Panc1 (cell line): ENCODE results near the gene FOXA3. TPM values are rescaled to one million over a fixed set of nuclear protein-coding genes. Genes with fewer than 3 reads are reported as not detected.

ENCODE experiments used
- ATAC-seq: fragments of 200-7000 bp; cut with Tn5 transposase; 2 replicates; pipeline ENCODE4 v1.9.1; 2020; ENCODE audit warnings: mild to moderate bottlenecking, moderate library complexity
- BruUV-seq: library from RNA; stranded (reverse); fragments of 400-500 nt; replicated peaks from 2 replicates; lab custom pipeline; 2021; lab: Mats Ljungman, UMichigan
- CTCF ChIA-PET: fragments of 300-600 bp; sonication (Branson Sonifier 250); formaldehyde crosslinking; loops from one replicate; lab custom pipeline; 2022; ENCODE audit warnings: antibody characterized with exemption; lab: Charles Lee
- POLR2A ChIA-PET: fragments of 300-600 bp; sonication (Branson Sonifier 250); formaldehyde crosslinking; loops from one replicate; lab custom pipeline; 2022; ENCODE audit warnings: antibody characterized with exemption; lab: Charles Lee
- DNase-seq: peaks from one replicate; pipeline ENCODE4 v3.0.0-alpha.2; 2010; ENCODE audit warnings: low read depth, low spot score
- H3K27ac ChIP-seq: 2 replicates; pipeline ENCODE4 v1.5.1; 2011; ENCODE audit warnings: mild to moderate bottlenecking, low read length, inconsistent platforms
- H3K27me3 ChIP-seq: fragments of 200-500 bp; sonication (Bioruptor generic); 2 replicates; pipeline ENCODE4 v1.6.0; 2014; ENCODE audit warnings: low read length, inconsistent platforms; ENCODE audit not compliant: control insufficient read depth, insufficient read depth
- H3K36me3 ChIP-seq: fragments of 200-500 bp; sonication (Bioruptor generic); 2 replicates; pipeline ENCODE4 v1.5.1; 2014; ENCODE audit warnings: inconsistent platforms, mild to moderate bottlenecking, low read length, moderate library complexity; ENCODE audit not compliant: control insufficient read depth, insufficient read depth
- H3K4me1 ChIP-seq: 2 replicates; pipeline ENCODE4 v1.5.1; 2011; ENCODE audit warnings: inconsistent platforms, mild to moderate bottlenecking, low read length, moderate library complexity; ENCODE audit not compliant: control insufficient read depth, insufficient read depth
- H3K4me3 ChIP-seq, 2 experiments: 2 replicates each; pipeline ENCODE4 v1.5.1; 2011 to 2012; ENCODE audit warnings: low read depth in 2 of 2, low read length in 2 of 2, mild to moderate bottlenecking in 2 of 2, inconsistent platforms in 1 of 2, moderate library complexity in 1 of 2
- H3K9me3 ChIP-seq: fragments of 200-500 bp; sonication (Bioruptor generic); 2 replicates; pipeline ENCODE4 v1.5.1; 2014; ENCODE audit warnings: low read depth, mild to moderate bottlenecking, inconsistent platforms, low read length, moderate library complexity; ENCODE audit not compliant: control insufficient read depth, insufficient read depth
- CTCF ChIP-seq: fragments of 450-650 bp; IDR thresholded peaks from 2 replicates; pipeline ENCODE4 v1.5.1; 2017; ENCODE audit warnings: mild to moderate bottlenecking
- POLR2AphosphoS5 ChIP-seq: IDR thresholded peaks from 2 replicates; pipeline ENCODE4 v1.6.1; 2012; ENCODE audit warnings: mild to moderate bottlenecking, low read depth, low read length, moderate library complexity
- REST ChIP-seq, 2 experiments: IDR thresholded peaks; 2 replicates each; pipeline ENCODE4 v1.6.1; 2011 to 2012; ENCODE audit warnings: low read depth in 2 of 2, control low read depth in 1 of 2, low read length in 1 of 2, mild to moderate bottlenecking in 1 of 2, moderate library complexity in 1 of 2; ENCODE audit not compliant: insufficient read depth in 1 of 2
- SIN3A ChIP-seq: IDR thresholded peaks from 2 replicates; pipeline ENCODE4 v1.6.1; 2012; ENCODE audit warnings: low read depth, mild to moderate bottlenecking, low read length, moderate library complexity, borderline replicate concordance; ENCODE audit not compliant: insufficient read depth
- TCF7L2 ChIP-seq: IDR thresholded peaks from 2 replicates; pipeline ENCODE4 v1.6.1; 2011; ENCODE audit warnings: mild to moderate bottlenecking, low read depth, low read length, inconsistent platforms
- in situ Hi-C: cut with HindIII; loops from 2 replicates; pipeline ENCODE4 v1.10.0; 2016; ENCODE audit warnings: low sequenced_read_pairs, low pct_unique_long_range_greater_than_20kb
- intact Hi-C: fragments of 100-400 bp; cut with micrococcal nuclease; formaldehyde crosslinking; loops from one replicate; pipeline ENCODE4 v1.10.0; 2022; ENCODE audit not compliant: unreplicated experiment
- total RNA-seq: library from RNA; stranded (reverse); gene quantifications from one replicate; pipeline ENCODE4 v1.2.1, GENCODE V29; 2021; ENCODE audit not compliant: unreplicated experiment

Gene FOXA3
- total RNA-seq, 1 experiment from 2014 or later = 0.26 TPM

- TSS peak; percentile 71 for BruUV-seq
- ChIA-PET POLR2A (no interaction called here), CTCF (interaction anchor here (0.7 kb wide), 1 partner anchor 44 kb away, joined by 3 read pairs; no protein-coding TSS in a partner anchor)
- no peak for TF ChIP-seq CTCF
- TF ChIP-seq REST (IDR thresholded peaks at IDR 0.05; ENCODE audit: insufficient read depth in 1 of 2, low read depth in 2 of 2, low read length in 1 of 2) = no peak
- TF ChIP-seq SIN3A = no peak
- no peak for TF ChIP-seq TCF7L2
- TF ChIP-seq POLR2AphosphoS5 = no peak
- no peak overlapping the region for H3K27ac ChIP-seq
- ATAC-seq = no peak
- H3K4me3 ChIP-seq = no peak overlapping the region
- H3K4me1 ChIP-seq = peaks cover 4% of the 10 kb centered on the region; the same call in 1 of the 2 replicates
- no peaks in the 10 kb centered on the region; the same call in 1 of the 2 replicates for H3K27me3 ChIP-seq
- no peaks in the 10 kb centered on the region for H3K9me3 ChIP-seq
- in situ Hi-C loops (no loop called here), intact Hi-C loops (no loop called here)
- no peaks in the 10 kb centered on the region; the same call in 1 of the 2 replicates for H3K36me3 ChIP-seq
- DNase-seq = no peak
Observed at GRCh38 chr19:45860359-45861259, 3.5 kb upstream of the FOXA3 start.

- intact Hi-C loops (no loop called here), in situ Hi-C loops (no loop called here)
- Histone ChIP-seq H3K4me1 (peaks cover 4% of the 10 kb centered on the region; the same call in 1 of the 2 replicates), H3K9me3 (no peaks in the 10 kb centered on the region), H3K27ac (peak overlapping the region; percentile 91), H3K27me3 (no peaks in the 10 kb centered on the region; the same call in 1 of the 2 replicates), H3K4me3 (peak overlapping the region; percentile 95), H3K36me3 (no peaks in the 10 kb centered on the region; the same call in 1 of the 2 replicates)
- TF ChIP-seq POLR2AphosphoS5 = no peak
- TF ChIP-seq TCF7L2 = no peak
- TF ChIP-seq SIN3A = no peak
- TF ChIP-seq CTCF = no peak
- no peak for TF ChIP-seq REST (IDR thresholded peaks at IDR 0.05; ENCODE audit: insufficient read depth in 1 of 2, low read depth in 2 of 2, low read length in 1 of 2)
- ChIA-PET POLR2A (no interaction called here), CTCF (no interaction called here)
- no TSS peak for BruUV-seq
- ATAC-seq (no peak), DNase-seq (no peak)
Observed at GRCh38 chr19:45862271-45862563, 1.9 kb upstream of the FOXA3 start.
